Measurements from ENCODE around the gene CHKB.
"Not testable (repeated sequence)": the region's sequence is repeated elsewhere in the genome, so short reads cannot be mapped to it uniquely, and the experiment has no call there.

The CHKB gene

DNA sequence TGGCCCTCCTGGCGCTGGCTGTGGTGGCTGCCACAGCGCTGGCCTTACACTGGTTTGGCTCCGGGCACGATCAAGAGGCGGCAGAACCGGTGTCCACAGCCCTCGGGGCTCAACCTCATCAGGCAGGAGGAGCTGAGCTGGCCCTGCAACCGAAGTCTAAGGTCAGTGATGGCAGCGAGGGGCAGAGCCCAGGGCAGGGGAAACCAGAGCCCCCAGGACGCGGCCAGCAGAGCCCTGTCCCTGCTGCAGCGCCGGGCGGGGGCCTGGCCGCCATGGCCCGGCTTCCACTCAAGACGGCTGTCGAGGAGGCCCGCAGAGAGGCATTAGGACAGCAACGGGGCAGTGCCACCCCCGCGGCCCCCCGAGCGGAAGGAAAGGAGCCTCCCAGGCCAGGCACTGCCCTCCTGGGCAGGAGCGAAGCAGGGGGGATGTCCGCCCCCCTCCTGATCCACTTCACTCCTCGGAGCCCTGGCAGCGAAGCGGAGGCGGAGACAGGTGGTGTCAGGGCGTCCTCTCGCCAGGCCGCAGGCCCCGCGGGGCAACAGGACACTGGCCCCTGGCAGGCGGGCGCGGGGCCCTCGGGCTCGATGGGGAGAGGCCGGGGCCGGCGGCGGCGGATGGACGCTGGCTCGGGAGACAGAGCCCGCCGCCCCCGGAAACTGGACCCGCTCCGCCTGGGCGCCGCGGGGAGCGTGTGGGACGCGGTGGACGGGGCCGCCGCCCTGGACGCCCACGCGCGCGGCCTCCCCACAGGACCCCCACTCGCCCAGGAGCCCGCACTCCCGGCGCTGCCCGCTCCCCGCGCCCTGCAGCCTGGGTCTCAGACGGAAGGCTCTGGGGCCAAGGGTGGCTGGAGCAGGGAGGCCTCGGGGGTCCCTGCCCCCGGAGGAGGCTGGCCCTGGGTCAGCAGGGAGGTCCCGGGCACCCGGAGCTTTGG, 36.1 kb downstream of the CHKB start:
- no peak for DNase-seq

DNA sequence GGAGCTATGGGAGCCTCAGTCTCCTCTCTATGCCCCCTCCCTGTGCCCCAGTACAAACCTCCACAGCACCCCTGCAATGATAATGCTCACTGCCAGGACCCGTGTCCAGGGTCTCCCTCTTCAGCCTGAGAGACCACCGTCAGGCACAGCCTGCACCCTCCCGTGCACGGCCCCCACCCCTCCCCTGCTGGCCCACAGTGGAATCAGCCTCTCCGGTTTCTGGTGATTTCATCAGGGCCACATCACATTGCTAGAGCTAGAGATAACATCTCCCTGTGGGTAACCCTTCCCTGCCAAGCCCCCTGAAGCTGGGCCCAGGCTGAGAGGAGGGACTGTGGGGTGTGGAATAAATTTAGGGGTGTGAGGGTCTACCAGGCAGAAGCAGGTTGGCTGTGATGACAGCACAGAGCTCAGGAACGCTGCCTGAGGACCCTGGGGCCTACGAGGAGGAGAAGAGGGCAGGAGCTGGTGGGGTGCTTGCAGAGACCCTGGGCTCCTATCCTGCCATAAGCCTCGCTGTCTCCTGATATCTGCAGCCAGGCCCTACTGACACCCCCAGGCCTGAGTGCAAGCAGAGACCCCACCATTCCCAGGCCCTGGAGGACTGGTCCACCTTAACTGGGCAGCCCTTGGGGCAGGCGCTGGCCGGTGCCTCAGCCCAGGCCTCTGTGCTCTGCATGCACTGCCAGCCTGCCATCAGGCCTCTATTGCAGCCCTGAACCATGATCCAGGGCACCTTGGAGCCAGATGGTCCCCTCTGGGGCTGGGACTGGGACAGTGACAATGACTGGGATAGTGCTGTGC, 36.9 kb downstream of the CHKB start, which contains the start of gene KLHDC7B:
KLHDC7B (plus strand) TSS at position 378 of the 804 bp plus-strand sequence; CDS start at position 723, 345 bp downstream.
- no peak for DNase-seq

DNA sequence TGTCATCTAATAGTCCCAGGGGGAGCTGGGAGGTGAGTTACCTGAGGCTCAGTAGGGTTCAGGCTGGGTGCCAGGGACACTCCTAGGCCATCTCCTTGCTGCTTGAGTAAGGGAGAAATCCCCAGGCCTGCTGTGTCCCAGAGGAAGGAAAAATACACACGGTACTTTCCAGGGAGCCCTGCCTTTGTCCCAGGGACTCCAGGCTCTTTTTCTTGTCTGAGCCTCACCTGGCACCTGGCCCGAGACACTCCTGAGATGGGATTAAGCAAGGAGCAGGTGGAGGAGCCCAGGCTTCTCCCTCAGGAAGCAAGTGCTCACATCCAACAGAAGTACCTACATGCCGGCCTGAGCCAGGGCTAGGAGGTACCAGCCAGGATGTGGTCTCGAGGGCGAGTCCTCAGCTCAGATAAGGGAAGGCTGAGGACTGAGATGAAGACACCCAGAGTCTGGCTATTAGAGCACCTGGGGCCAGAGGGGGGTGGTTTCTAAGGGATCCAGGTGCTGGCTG, 37.8 kb downstream of the CHKB start:
- DNase-seq: peak; percentile 83

- DNase-seq: peak; percentile 75
Measured at GRCh38 chr22:50544078-50544745, 38.4 kb downstream of the CHKB start.

DNA sequence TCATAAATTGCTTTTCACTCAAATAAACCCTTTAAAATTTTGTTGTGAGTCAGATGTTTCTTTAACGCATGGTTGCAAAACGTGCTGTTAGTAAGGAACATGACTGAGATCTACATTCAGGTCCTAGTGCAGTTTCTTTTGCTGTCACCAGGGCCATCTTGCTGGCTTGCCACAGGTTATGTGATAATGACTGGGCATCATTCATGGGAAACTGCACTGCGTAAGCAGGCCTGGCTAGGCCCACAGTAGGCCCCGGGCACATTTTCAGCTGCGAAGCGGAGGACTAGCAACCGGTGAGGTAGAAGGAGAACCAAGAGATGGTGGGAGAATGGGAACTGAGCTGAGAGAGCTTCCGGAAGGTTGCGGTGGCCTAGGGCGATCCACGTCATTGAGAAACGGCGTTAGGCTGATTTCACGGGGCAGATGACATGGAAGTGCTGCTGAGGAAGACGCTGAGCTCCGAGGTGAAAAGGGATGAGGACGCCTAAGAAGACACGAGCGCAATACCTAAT, 40.2 kb downstream of the CHKB start:
- DNase-seq: no peak

DNA sequence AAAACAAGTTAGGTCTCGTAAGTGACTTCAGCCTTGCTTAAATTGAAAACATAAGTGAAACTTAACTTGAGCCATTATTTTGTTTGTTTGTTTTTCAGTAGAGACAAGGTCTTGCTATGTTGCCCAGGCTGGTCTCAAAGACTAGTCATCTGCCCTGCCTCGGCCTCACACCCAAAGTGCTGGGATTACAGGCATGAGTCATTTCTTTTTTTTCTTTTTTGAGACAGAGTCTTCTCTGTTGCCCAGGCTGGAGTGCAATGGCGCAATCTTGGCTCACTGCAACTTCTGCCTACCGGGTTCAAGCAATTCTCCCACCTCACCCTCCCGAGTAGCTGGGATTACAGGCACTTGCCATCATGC, 41.0 kb downstream of the CHKB start:
- DNase-seq: not testable (repeated sequence)

DNA sequence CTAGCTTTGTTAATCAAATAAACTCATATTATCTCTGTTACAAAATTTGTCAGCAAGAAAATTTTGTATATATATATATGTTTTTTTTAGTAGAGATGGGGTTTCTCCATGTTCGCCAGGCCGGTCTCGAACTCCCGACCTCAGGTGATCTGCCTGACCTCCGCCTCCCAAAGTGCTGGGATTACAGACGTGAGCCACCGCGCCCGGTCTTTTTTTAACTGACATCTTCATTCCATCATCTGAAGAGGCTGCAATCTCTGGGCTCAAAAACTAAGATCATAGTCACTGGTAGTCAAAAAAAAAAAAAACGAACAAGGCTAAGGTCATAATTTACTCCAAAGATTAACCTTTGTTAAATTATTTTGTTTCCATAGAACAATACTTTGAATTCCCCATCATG, 42.3 kb downstream of the CHKB start:
- no peak for DNase-seq

DNA sequence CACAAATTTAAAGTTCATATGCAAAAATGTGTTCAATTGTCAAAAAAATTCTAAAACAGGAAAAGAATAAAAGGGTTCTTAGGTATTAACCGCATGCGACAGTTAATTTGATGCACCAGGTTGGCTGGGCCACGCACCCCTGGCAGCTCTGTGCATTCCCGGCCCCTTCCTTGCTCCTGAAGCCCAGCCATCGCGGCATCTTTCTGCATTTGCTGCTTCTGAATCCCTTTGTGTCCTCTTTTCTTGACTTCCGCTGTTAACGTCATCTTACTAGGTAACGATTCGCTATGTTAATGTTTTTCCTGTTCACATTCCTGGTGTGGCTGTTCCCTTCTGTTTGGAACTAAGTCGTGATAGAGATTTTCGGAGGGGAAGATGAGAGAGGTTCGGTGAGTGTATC, 44.9 kb downstream of the CHKB start:
- no peak for DNase-seq

GRCh38 chr22:50536226-50536625, 46.4 kb downstream of the CHKB start:
- no peak for DNase-seq

DNA sequence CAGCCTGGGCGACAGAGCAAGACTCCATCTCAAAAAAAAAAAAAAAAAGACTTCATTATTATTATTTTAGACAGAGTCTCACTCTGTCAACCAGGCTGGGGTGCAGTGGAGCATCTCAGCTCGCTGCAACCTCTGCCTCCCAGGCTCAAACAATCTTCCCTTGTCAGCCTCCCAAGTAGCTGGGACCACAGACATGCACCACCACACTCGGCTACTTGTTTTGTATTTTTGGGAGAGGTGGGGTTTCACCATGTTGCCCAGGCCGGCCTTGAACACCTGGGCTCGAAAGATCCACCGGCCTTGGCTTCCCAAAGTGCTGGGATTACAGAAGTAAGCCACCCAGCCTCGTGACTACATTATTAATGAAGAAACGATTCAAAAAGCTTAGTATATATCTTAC, 47.5 kb downstream of the CHKB start:
- DNase-seq: no peak

- not testable (repeated sequence) for DNase-seq
Measured at GRCh38 chr22:50533856-50534711, 48.6 kb downstream of the CHKB start.

DNA sequence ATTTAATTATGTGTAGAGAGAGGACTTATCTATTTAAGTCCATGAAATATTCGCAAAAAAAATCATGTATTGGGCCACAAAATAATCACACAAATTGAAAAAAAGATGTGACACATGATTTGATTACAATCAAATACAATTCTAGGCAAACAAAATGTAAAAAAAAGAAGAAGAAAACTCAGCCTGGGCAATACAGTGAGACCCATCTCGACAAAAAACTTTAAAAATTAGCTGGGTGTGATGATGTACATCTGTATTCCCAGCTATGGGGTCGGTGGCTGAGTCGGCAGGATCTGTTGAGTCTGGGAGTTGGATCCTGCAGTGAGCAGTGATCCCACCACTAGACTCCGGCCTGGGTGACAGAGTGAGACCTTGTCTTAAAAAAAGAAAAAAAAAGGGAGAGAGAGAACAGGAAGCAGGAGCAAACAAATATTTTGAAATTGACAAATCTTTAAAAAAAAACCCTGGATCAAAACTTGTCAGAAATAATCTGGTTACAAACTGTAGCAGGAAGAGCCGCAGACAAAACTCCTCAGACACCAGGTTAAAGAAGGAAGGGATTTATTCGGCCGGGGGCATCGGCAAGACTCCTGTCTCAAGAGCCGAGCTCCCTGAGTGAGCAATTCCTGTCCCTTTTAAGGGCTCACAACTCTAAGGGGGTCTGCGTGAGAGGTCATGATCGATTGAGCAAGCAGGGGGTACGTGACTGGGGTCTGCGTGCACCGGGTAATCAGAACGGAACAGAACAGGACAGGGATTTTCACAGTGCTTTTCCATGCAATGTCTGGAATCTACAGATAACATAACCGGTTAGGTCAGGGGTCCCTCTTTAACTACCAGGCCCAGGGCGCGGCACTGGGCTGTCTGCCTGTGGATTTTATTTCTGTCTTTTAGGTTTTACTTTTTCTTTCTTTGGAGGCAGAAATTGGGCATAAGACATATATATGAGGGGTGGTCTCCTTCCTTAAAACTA, 49.5 kb downstream of the CHKB start:
- no peak for DNase-seq

- DNase-seq: peak; percentile 20
Measured at GRCh38 chr22:50531962-50532674, 50.5 kb downstream of the CHKB start.

- no peak for DNase-seq
Measured at GRCh38 chr22:50531546-50531961, 51.1 kb downstream of the CHKB start.

- DNase-seq: peak; percentile 27
Measured at GRCh38 chr22:50530877-50531545, 51.6 kb downstream of the CHKB start.

DNA sequence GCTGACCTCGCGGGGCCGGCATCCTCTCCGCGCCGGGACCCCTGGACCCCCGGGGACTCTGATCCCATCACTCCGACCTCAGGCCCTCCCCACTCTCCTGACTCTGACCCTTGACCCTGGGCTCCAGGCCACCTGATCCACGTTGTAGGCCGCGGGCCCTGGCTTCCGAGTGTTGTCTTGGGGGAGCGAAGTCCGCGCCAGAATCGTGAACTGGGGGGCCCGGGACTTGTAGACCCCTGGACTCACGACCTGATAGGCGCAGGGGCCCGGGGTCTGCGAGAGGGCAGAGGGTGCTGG, 52.1 kb downstream of the CHKB start:
- DNase-seq: no peak

- no peak for DNase-seq
Measured at GRCh38 chr22:50529897-50530579, 52.6 kb downstream of the CHKB start, which contains the start of gene TYMP. TYMP (minus strand) TSS chr22:50530012; CDS start chr22:50529709, 303 bp downstream.

DNA sequence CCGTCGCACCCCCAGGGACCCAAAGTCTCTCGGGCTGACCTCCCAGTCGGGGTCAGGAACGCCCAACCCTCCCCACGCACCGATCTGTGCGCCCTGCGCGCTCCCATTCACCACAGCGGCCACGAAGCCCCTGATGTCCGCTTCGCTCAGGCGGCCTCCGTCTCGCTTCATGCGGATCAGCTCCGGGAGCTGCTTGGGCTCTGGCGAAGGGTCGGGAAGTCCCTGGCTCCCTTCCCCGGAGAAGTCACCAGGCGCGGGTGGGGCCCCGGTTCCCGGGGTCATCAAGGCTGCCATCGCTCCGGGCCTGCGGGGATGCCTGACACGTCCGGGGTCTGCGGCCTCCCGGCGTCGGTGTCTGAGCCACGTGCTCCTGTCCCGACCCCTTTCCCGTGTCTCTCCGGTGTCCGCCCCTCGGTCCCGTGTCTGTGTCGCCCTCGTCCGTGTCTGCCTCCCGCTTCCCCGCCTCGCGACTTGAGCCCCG, 53.2 kb downstream of the CHKB start:
- DNase-seq: no peak
